NCI-H345 (cell line): ENCODE results near the gene ADAMTSL2.
"Not testable (repeated sequence)": the region's sequence is repeated elsewhere in the genome, so short reads cannot be mapped to it uniquely, and the experiment has no call there.

Experiments
- DNase-seq: peaks from one replicate; lab custom pipeline; 2025; lab: John Stamatoyannopoulos, UW

Gene ADAMTSL2

DNA sequence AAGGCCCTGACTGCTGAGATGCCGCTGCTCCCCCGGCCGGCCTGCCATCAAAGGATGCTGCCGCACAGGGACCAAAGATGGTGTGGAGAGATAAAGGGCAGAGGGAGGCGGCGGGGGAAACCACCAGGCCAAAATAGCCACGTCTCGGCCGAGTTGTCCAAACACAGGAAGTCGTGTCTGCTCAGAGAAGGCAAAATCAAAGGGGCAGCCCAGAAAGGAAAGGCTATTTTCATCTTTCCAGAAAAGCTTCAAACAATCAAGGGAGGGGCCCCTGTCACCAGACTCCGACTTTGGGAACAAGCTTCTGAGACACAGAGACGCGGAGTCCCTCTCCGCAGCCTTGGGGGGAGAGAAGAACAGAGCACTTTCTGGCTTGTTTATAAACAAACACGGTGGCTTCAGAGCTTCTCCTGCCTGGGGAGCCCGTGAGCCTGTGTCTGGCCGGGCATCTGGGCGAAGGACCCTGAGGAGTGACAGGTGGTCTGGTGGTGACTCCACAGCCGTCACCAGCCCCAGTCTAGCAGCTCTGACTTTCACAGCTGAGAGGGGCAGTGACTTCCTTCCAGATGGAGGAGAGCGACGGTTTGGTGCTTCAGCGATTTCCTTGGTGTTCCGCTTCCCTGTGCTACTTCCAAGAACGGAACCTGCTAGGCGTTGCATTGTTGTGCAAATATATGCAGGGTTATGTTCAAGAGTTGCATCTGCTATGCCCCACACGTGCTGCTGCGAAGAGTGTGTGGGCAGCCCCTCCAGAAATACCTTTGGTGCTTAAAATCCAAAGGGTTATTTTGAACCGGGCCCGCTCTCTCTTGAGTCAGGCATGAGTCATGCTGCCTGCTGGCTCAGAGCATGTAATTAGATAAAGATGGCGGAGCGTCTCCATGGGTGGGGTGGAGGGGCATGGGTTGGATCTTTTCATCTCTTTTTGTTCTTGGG is 24.0 kb downstream of the ADAMTSL2 start:
- DNase-seq: no peak

GRCh38 chr9:133560311-133560710 is 25.8 kb downstream of the ADAMTSL2 start:
- no peak for DNase-seq

- no peak for DNase-seq
Measured at GRCh38 chr9:133560944-133561343, 26.4 kb downstream of the ADAMTSL2 start.

DNA sequence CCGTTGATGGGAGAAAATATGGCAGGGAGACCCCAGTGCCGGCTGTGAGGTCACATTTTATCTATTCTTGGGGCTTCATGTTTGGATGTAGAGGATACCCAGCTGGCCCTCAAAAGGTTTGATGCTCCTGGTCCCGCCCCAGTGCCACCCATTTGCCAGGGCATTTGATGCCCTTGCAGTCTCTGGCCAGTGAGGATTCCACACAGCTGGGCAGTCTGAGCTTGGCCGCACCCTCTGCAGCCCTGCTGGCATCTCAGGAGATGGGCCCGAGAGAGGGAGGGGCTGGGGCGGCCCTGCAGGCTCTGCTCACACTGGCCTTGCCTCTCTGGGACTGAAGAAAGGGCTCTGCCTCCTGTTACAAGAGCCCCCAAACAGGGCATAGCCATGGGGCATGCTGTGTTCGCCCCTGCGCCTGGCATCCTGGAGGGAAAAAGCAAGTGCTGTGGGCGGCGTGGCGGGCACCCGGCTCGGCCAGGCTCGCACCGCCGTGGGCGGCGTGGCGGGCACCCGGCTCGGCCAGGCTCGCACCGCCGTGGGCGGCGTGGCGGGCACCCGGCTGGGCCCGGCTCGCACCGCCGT is 27.6 kb downstream of the ADAMTSL2 start:
- DNase-seq: no peak

DNA sequence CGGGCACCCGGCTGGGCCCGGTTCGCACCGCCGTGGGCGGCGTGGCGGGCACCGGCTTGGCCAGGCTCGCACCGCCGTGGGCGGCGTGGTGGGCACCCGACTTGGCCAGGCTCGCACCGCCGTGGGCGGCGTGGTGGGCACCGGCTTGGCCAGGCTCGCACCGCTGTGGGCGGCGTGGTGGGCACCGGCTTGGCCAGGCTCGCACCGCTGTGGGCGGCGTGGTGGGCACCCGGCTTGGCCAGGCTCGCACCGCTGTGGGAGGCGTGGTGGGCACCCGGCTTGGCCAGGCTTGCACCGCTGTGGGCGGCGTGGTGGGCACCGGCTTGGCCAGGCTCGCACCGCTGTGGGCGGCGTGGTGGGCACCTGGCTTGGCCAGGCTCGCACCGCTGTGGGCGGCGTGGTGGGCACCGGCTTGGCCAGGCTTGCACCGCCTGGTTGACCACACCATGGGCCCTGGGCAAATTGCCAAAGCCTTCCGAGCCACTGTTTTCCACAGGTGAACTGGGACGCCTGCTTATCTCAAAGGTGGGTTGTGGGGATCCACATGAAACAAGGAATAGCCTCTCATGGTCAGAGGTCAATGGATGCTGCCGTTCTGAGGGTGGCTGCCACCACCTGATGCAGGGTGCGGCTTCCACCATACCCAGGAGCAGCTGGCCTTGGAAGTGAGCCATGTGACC is 28.2 kb downstream of the ADAMTSL2 start:
- DNase-seq: no peak

DNA sequence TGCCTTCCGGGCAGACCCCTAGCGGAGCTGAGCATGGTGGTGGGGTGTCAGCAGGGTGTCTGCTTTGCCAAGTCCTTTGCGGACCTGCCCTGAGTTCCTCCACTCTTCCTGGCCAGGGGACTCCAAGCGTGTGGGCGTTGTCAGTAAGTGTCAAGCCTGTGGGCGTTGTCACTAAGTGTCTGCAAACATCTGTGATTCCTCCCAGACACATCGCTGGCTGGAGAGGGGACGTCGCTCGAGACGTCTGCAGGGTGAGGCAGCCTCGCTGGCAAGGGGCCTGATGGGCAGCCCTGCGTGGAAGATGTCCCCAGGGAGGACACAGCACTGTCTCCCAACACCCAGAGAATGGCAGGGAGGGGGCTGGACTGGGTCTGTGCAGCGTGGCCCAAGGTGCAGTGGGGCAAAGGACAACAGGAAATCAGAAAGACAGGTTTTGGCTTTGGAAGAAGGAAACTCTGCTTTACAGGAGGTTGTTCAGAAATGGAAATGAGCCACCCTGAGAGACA is 28.8 kb downstream of the ADAMTSL2 start:
- no peak for DNase-seq

- DNase-seq: not testable (repeated sequence)
Measured at GRCh38 chr9:133563814-133564213, 29.3 kb downstream of the ADAMTSL2 start.

DNA sequence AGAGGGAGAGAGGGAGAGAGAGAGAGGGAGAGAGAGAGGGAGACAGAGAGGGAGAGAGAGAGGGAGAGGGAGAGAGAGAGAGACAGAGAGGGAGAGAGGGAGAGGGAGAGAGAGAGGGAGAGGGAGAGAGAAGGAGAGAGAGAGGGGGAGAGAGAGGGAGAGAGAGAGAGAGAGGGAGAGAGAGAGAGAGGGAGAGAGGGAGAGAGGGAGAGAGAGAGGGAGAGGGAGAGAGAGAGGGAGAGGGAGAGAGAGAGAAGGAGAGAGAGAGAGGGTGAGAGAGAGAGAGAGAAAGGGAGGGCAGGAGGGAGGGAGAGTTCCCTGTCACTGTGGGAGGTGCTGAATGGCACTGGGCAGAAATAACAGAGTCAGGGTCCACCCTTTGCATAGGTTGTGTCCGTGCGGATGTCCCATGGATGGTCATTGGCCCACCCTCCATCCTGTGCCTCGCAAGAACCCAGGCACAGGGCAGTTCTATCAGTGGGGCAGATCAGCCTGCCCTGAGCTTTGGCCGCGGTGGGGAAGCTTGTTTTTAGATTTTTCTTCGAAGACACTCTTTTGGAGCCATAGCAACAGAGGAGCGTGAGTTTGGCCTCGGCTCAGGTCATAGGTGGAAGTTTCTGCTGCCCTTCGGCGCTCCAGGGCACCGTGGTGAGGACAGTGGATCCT is 30.1 kb downstream of the ADAMTSL2 start:
- DNase-seq: no peak

DNA sequence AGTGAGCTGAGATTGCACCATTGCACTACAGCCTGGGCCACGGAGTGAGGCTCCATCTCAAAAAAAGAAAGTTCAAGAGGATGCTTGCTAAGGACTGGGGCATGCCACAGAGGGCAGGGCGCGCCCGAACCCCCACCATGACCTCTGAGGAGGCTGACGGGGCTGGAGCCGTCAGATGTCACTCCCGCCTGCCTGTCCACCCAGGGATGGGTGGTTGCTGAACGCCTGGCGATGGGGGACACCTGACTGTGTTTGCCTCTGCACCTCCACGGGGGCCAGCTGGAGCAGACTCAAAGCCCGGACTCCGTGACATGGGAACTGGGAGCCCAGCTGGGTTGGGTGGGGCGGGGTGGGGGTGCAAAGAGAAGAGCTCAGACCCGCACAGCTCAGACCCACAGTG is 31.9 kb downstream of the ADAMTSL2 start:
- DNase-seq: no peak

DNA sequence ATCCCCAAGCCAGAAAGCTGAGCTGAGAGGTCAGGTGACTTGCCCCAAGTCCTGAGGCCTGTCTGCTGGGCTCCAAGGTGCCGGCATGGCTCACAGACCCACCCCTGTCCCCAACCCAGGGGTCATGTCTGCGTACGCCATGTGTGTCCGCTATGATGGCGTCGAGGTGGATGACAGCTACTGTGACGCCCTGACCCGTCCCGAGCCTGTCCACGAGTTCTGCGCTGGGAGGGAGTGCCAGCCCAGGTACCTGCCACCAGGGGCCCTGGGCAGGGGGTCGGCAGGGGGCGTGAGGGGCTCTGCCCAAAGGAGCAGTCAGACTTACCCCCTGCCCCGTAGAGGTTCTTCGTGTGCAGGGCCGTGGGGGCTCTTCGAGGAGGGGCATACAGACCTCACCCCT is 32.3 kb downstream of the ADAMTSL2 start:
- DNase-seq: no peak

- no peak for DNase-seq
Measured at GRCh38 chr9:133568186-133568585, 33.7 kb downstream of the ADAMTSL2 start.

DNA sequence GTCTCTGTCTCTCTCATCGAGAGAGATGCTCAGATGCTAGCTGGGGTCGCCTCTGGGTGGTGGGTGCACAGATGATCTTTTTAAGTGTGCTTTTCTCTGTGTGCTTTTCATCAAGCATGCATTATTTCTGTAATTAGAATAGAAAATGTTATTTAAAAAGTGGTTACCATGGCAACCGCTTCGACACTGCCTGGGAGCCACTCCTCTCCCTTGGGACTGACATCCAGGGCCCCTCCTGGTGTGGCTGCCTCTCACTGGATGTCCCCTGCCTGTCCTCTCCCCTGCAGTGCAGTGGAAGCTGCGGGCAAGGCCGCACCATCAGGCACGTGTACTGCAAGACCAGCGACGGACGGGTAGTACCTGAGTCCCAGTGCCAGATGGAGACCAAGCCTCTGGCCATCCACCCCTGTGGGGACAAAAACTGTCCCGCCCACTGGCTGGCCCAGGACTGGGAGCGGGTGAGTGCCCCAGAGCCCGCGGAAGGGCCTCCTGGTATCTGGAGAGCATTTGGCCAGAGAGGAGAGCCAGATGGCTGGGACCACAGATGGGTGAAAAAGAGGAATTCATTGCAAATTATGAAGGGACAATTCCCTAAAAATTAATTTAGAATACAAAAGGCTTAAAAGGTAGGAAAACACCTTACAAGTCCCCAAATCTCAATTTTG is 34.7 kb downstream of the ADAMTSL2 start:
- no peak for DNase-seq

DNA sequence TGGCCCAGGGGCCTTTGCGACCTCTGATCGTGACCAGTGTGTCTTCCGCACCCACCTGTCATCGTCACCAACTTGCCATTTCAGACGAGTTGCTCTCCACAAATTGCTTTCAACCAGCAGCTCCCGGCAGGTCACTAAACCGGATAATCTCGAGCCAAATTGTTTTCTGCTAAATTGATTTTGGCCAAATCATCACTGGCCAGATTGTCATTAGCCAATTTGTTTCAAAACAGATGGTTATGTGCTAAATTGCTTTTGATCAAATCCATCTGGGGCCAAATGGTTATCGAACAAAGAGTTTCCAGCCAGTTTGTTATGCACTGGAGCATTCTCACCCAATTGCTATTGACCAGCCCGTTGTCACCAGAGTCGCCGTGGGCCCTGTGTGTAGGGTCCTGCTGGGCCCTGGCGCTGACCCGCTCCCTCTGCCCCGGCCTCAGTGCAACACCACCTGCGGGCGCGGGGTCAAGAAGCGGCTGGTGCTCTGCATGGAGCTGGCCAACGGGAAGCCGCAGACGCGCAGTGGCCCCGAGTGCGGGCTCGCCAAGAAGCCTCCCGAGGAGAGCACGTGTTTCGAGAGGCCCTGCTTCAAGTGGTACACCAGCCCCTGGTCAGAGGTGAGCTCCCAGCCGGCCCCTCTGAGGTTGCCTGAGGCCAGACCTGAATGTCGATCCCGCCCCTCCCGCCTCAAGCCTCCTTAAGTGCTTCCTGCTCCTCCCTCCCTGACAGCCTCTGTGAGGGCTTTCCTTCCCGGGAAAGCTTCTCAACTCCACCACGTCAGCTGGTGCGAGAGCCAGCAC is 35.6 kb downstream of the ADAMTSL2 start:
- no peak for DNase-seq

- DNase-seq: no peak
Measured at GRCh38 chr9:133570691-133571080, 36.2 kb downstream of the ADAMTSL2 start.

DNA sequence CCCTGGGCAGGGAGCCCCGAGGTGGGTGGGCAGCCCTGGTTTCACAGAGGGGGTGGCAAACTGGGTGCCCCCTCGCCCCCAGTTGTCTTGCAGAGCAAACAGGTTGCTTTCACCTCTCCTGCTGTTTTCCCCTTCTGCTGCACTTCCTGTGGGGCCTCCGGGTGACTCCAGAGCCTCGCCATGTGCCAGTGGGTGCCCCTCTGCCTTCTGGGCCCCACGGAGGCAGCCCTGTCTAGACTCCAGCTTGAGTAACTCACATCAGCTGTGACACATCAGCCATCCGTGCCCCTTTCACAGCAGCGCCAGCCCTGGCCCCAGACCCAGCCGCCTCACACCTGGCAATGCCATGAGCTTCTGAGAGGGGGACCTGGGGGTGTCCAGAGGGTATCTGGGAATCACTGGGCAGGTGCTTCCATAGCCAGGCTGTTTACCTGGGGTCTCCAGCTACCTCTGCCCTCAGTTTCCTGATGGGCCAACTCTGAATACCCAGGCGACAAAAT is 36.9 kb downstream of the ADAMTSL2 start:
- DNase-seq: no peak

GRCh38 chr9:133571896-133572595 is 37.5 kb downstream of the ADAMTSL2 start:
- no peak for DNase-seq

- DNase-seq: no peak
Measured at GRCh38 chr9:133572821-133573361, 38.4 kb downstream of the ADAMTSL2 start.

- DNase-seq: no peak
Measured at GRCh38 chr9:133573791-133574515, 39.4 kb downstream of the ADAMTSL2 start.

DNA sequence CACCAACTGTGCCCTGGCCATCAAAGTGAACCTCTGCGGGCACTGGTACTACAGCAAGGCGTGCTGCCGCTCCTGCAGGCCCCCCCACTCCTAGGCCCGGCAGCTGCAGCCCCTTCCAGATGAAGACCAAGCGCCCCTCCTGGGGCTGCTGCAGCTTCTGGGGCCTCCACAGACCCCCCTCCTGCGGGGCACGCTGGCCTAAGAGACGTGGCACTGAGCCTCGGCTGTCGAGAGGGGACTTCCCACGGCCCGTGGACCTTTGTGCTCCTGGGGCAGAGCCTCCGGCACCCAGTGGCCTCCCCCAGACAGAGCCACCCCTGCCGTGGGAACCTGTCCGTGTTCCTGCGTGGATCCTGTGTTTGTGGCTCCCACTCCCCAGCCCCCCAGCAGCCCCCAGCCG is 40.3 kb downstream of the ADAMTSL2 start:
- DNase-seq: no peak
